CD8-positive, alpha-beta memory T cell (primary cell): ENCODE measurements around the gene BUB1. TPM values are rescaled to one million over a fixed set of nuclear protein-coding genes. Genes with fewer than 3 reads are reported as not detected.
"Not testable (repeated sequence)": the region's sequence is repeated elsewhere in the genome, so short reads cannot be mapped to it uniquely, and the experiment has no call there.

Experiments used
- CTCF ChIA-PET: fragments of 350-600 bp; sonication (Branson Sonifier 250); formaldehyde crosslinking; loops from one replicate; lab custom pipeline; 2021; ENCODE audit warnings: antibody characterized with exemption; lab: Charles Lee
- POLR2A ChIA-PET: fragments of 350-600 bp; sonication (Branson Sonifier 250); formaldehyde crosslinking; loops from one replicate; lab custom pipeline; 2021; ENCODE audit warnings: antibody characterized with exemption; lab: Charles Lee
- DNase-seq, 5 donors: peaks; one replicate each; pipeline versions ENCODE4 v3.0.0 to v3.0.0-alpha.2; 2020 to 2022; ENCODE audit warnings: mixed read lengths in 1 of 5
- H3K27ac ChIP-seq: one replicate; pipeline ENCODE4 v1.7.0; 2013; ENCODE audit warnings: low read depth, mild to moderate bottlenecking, low read length, moderate library complexity
- H3K27me3 ChIP-seq: 2 replicates; pipeline ENCODE4 v1.7.0; 2013; ENCODE audit warnings: low read length, mild to moderate bottlenecking; ENCODE audit not compliant: insufficient read depth, poor library complexity, severe bottlenecking
- H3K36me3 ChIP-seq: 2 replicates; pipeline ENCODE4 v1.7.0; 2013; ENCODE audit warnings: mild to moderate bottlenecking, low read length, moderate library complexity; ENCODE audit not compliant: insufficient read depth
- H3K4me1 ChIP-seq: 2 replicates; pipeline ENCODE4 v1.7.0; 2013; ENCODE audit warnings: mild to moderate bottlenecking, low read length, moderate library complexity; ENCODE audit not compliant: insufficient read depth
- H3K4me3 ChIP-seq: 2 replicates; pipeline ENCODE4 v1.7.0; 2013; ENCODE audit warnings: mild to moderate bottlenecking, low read length
- H3K9me3 ChIP-seq: 2 replicates; pipeline ENCODE4 v1.7.0; 2013; ENCODE audit warnings: mild to moderate bottlenecking, low read length
- H3K27ac Mint-ChIP-seq, 8 donors: one replicate each; pipeline ENCODE4 v1.8.0; 2020 to 2021; ENCODE audit warnings: mixed read lengths in 8 of 8, mild to moderate bottlenecking in 6 of 8, inconsistent platforms in 3 of 8, moderate library complexity in 3 of 8
- H3K27me3 Mint-ChIP-seq, 2 donors: one replicate each; pipeline ENCODE4 v1.8.0; 2020 to 2021; ENCODE audit warnings: mixed read lengths in 2 of 2, mild to moderate bottlenecking in 1 of 2, moderate library complexity in 1 of 2
- H3K36me3 Mint-ChIP-seq, 3 donors: one replicate each; pipeline ENCODE4 v1.8.0; 2020 to 2021; ENCODE audit warnings: mixed read lengths in 3 of 3, inconsistent platforms in 1 of 3, mild to moderate bottlenecking in 1 of 3
- H3K4me1 Mint-ChIP-seq, 3 donors: one replicate each; pipeline ENCODE4 v1.8.0; 2020 to 2021; ENCODE audit warnings: mixed read lengths in 3 of 3, inconsistent platforms in 1 of 3, mild to moderate bottlenecking in 1 of 3
- H3K4me3 Mint-ChIP-seq, 7 donors: one replicate each; pipeline ENCODE4 v1.8.0; 2020 to 2021; ENCODE audit warnings: mixed read lengths in 7 of 7, mild to moderate bottlenecking in 6 of 7, moderate library complexity in 4 of 7, inconsistent platforms in 2 of 7
- H3K9me3 Mint-ChIP-seq, 5 donors: one replicate each; pipeline ENCODE4 v1.8.0; 2020 to 2022; ENCODE audit warnings: mixed read lengths in 5 of 5, mild to moderate bottlenecking in 3 of 5, moderate library complexity in 2 of 5, inconsistent platforms in 1 of 5
- polyA plus RNA-seq: library from polyadenylated mRNA; unstranded; fragments of 300-500 nt; fragmentation: Illumina TruSeq; gene quantifications from one replicate; pipeline ENCODE4 v1.2.3, GENCODE V29; 2021
- total RNA-seq, 2 experiments: library from RNA; stranded (reverse); gene quantifications; one replicate each; pipeline ENCODE4 v1.2.3, GENCODE V29; 2021

Gene BUB1
- total and polyA plus RNA-seq, 3 experiments from 2014 or later = 0.56 to 49.5 (median 46.9) TPM

- no peaks in the 10 kb centered on the region for H3K36me3 ChIP-seq
- DNase-seq = no peak
- ChIA-PET CTCF (no interaction called here), POLR2A (no interaction called here)
- no peaks in the 10 kb centered on the region for H3K27me3 ChIP-seq
- no peaks in the 10 kb centered on the region for H3K9me3 ChIP-seq
- no peaks in the 10 kb centered on the region for H3K4me1 ChIP-seq
- Mint-ChIP-seq H3K4me1 (no peaks in the 10 kb centered on the region), H3K9me3 (no peaks in the 10 kb centered on the region), H3K36me3 (no peaks in the 10 kb centered on the region), H3K27ac (no peak overlapping the region), H3K4me3 (no peak overlapping the region), H3K27me3 (peaks cover 0 to 14% of the 10 kb centered on the region in 2 donors)
- H3K27ac ChIP-seq = no peak overlapping the region
- no peak overlapping the region for H3K4me3 ChIP-seq
These were observed 24.9 kb upstream of the BUB1 start for GRCh38 chr2:110702514-110703380.

GRCh38 chr2:110698253-110698652 is 20.4 kb upstream of the BUB1 start:
- H3K4me3 ChIP-seq, H3K4me1 Mint-ChIP-seq, H3K27ac Mint-ChIP-seq, H3K27ac ChIP-seq, POLR2A ChIA-PET, CTCF ChIA-PET, H3K9me3 ChIP-seq, H3K4me1 ChIP-seq, H3K4me3 Mint-ChIP-seq, H3K36me3 Mint-ChIP-seq, H3K27me3 Mint-ChIP-seq, H3K27me3 ChIP-seq, H3K36me3 ChIP-seq, DNase-seq, H3K9me3 Mint-ChIP-seq: not testable (repeated sequence)

DNA sequence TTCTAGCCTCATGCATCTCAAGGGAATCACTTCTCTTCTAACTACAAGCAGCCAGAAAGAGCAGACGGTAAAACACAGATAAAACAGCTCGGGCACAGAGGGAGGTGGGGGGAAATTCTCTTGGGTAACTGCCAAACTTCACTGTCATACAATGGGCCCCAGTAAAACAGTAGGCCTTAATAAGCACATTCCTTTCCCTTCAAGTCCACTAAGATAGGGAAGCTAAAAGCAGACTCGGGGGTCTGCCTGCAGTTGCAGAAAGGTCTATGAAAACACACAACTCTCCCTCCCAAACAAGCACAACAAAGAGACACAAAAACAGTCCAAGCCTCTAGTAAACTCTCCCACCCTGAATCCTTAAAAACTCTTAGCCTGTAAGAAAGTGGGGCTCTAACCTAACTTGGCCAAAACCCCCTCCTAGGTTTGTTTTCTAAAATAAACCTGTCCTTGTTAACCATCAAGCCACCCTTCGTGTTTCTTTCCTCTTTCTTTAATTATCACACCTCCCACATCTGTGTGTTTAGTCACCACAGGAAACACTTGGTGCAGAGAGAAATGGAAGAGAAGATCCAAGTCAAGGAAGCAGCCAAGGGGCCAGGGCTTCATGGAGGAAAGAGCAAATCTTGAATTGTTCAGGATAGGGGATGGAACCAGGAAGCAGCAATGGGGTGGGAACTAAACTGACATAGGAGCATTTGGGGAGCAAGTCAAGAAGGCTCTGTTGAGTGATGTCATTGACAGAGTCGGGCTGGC is 17.5 kb upstream of the BUB1 start:
- CTCF ChIA-PET, H3K27ac ChIP-seq, H3K9me3 ChIP-seq, H3K27ac Mint-ChIP-seq, H3K4me3 ChIP-seq, H3K4me1 Mint-ChIP-seq, H3K36me3 ChIP-seq, H3K9me3 Mint-ChIP-seq, DNase-seq, H3K4me1 ChIP-seq, H3K36me3 Mint-ChIP-seq, H3K27me3 ChIP-seq, H3K4me3 Mint-ChIP-seq: not testable (repeated sequence)
- POLR2A ChIA-PET = interaction anchor here (0.8 kb wide), 1 partner anchor 17 kb away, joined by 3 read pairs; the partner anchor contains the start of gene BUB1
- H3K27me3 Mint-ChIP-seq = peaks cover 5 to 31% of the 10 kb centered on the region in 2 donors

DNA sequence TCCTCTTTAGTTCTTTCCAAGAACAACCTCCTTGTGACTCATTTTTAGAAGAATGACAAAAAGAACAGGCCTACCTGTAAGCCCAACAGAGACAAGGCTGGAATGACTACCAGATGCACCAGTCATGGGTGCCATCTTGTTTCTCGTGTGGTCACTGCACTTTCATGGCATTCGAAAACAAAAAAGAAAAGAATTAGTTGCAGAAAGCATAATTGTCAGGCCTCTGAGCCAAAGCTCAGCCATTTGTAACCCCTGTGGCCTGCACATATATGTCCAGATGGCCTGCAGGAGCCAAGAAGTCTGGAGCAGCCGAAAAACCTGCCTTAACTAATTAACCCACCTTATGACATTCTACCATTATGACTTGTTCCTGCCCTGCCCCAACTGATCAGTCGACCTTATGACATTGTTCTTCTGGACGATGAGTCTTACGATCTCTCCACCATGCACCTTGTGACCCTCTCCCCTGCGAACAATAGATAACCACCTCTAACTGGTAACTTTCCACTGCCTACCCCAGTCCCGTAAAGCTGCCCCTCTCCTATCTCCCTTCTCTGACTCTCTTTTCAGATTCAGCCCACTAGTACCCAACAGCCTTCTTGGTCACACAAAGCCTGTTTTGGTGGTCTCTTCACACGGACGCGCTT is 13.9 kb upstream of the BUB1 start:
- no peak overlapping the region for H3K27ac Mint-ChIP-seq
- peaks cover 3 to 13% (median 5%) of the 10 kb centered on the region in 5 donors for H3K9me3 Mint-ChIP-seq
- no peak overlapping the region for H3K4me3 ChIP-seq
- peaks cover 5 to 35% of the 10 kb centered on the region in 2 donors for H3K27me3 Mint-ChIP-seq
- H3K4me1 Mint-ChIP-seq = peaks cover 0 to 4% (median 3%) of the 10 kb centered on the region in 3 donors
- no peak overlapping the region for H3K4me3 Mint-ChIP-seq
- H3K27me3 ChIP-seq = no peaks in the 10 kb centered on the region
- H3K36me3 Mint-ChIP-seq = peaks cover 0 to 16% (median 0%) of the 10 kb centered on the region in 3 donors
- ChIA-PET POLR2A (no interaction called here), CTCF (no interaction called here)
- H3K27ac ChIP-seq = no peak overlapping the region
- no peaks in the 10 kb centered on the region for H3K9me3 ChIP-seq
- H3K4me1 ChIP-seq = no peaks in the 10 kb centered on the region
- no peak for DNase-seq
- H3K36me3 ChIP-seq = no peaks in the 10 kb centered on the region

DNA sequence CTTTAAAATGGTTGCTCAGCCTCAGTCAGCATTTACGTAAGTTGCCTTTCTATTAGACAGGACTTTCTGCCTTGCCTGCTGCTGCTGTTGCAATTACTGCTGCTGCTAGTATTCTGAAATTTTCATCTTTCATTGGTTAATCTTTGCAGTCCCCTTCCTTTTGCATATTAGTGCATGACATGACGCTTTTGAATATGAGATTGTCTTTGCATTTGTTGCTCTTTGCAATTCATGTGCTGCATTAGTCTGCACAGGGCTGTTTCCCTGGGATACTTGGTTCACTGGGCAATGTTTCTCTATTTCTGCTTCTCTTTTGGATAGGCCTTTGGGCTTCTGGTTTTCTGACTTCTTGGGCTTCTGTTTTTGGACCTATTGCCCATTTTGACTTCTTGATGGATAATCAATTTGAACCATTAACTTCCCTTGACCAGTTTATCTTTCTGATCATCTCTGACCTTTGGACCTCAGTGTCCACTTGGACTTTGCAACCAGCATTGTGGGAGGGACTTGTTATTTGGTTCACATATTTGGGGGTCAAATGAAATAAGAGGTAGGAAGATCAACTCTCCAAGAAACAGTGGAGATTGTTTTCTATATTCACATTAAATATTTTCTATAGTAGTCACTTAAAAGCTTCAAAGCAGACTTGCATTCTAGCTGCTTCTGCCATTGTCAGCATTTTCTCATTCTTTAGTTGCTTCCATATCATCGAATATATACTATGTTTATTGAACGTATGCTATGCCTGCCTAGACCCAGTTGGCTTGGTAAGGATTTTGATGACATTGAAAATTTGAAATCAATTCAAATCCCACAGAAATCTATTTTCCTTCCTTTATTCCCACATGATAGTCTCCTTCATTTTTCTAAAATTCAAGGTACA is 12.5 kb upstream of the BUB1 start:
- Histone ChIP-seq H3K27me3 (no peaks in the 10 kb centered on the region), H3K4me1 (no peaks in the 10 kb centered on the region), H3K36me3 (no peaks in the 10 kb centered on the region), H3K27ac (no peak overlapping the region), H3K4me3 (no peak overlapping the region), H3K9me3 (no peaks in the 10 kb centered on the region)
- Mint-ChIP-seq H3K9me3 (peaks cover 3 to 13% (median 8%) of the 10 kb centered on the region in 5 donors), H3K4me1 (peaks cover 0 to 3% (median 2%) of the 10 kb centered on the region in 3 donors), H3K27me3 (peaks cover 5 to 35% of the 10 kb centered on the region in 2 donors), H3K27ac (no peak overlapping the region), H3K36me3 (peaks cover 0 to 16% (median 0%) of the 10 kb centered on the region in 3 donors), H3K4me3 (no peak overlapping the region)
- POLR2A ChIA-PET = no interaction called here
- CTCF ChIA-PET = no interaction called here
- no peak for DNase-seq

- no peaks in the 10 kb centered on the region for H3K4me1 ChIP-seq
- Mint-ChIP-seq H3K36me3 (peaks cover 0 to 16% (median 0%) of the 10 kb centered on the region in 3 donors), H3K9me3 (peaks cover 3 to 13% (median 8%) of the 10 kb centered on the region in 5 donors), H3K4me1 (no peaks in the 10 kb centered on the region), H3K4me3 (no peak overlapping the region), H3K27me3 (peaks cover 5 to 25% of the 10 kb centered on the region in 2 donors), H3K27ac (no peak overlapping the region)
- no peaks in the 10 kb centered on the region for H3K36me3 ChIP-seq
- H3K27ac ChIP-seq = no peak overlapping the region
- ChIA-PET POLR2A (no interaction called here), CTCF (interaction anchor here (1.2 kb wide), 1 partner anchor 13 kb away, joined by 3 read pairs; no protein-coding TSS in a partner anchor)
- DNase-seq = no peak
- no peaks in the 10 kb centered on the region for H3K9me3 ChIP-seq
- no peaks in the 10 kb centered on the region for H3K27me3 ChIP-seq
- H3K4me3 ChIP-seq = no peak overlapping the region
These were observed 10.8 kb upstream of the BUB1 start for GRCh38 chr2:110688594-110689091.

DNA sequence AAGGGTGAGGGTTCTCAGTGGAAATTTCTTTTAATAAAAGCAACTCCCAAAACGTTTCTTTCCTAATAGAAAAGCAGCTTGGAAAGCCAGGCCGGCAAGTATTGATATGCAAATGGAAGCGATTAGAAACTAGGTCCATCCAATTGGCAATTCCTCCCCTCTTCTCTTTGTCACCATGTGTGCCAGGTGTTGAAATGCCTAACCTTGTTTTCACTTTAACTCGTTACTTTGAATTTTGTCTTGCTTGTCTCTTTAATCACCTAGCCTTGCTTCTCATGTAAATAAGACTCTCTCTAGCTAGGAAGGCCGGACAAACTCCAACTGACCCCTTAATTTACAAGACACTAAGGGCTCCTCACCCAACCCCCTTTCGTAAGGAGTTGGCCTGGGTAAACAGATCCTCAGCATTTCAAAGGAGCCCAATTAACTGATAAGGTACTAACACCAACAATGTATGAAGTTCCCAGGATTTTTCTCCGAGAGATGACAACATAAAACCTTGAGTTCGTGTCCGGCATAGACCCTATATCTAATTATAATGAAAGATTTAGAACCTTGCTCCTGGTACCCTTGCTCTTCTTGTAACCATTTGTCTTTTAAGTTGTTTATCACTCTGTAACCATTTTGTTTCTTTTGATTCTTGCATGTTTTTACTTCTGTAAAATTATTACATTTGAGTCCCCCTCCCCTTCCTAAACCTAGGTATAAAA is 10.1 kb upstream of the BUB1 start:
- H3K4me1 Mint-ChIP-seq, DNase-seq, H3K4me1 ChIP-seq, H3K4me3 ChIP-seq, POLR2A ChIA-PET, H3K27ac Mint-ChIP-seq, H3K36me3 ChIP-seq, H3K4me3 Mint-ChIP-seq, H3K9me3 ChIP-seq, H3K27me3 ChIP-seq, H3K27ac ChIP-seq: not testable (repeated sequence)
- peaks cover 0 to 13% (median 0%) of the 10 kb centered on the region in 3 donors for H3K36me3 Mint-ChIP-seq
- peaks cover 3 to 21% of the 10 kb centered on the region in 2 donors for H3K27me3 Mint-ChIP-seq
- H3K9me3 Mint-ChIP-seq = peaks cover 3 to 13% (median 8%) of the 10 kb centered on the region in 5 donors
- CTCF ChIA-PET = interaction anchor here (1.0 kb wide), 1 partner anchor 67 kb away, joined by 3 read pairs; no protein-coding TSS in a partner anchor
